Epithelial cell of proximal tubule (primary cell): ENCODE results near the gene GRM7. TPM values are rescaled to one million over a fixed set of nuclear protein-coding genes. Genes with fewer than 3 reads are reported as not detected.

ENCODE experiments used
- DNase-seq: peaks from one replicate; pipeline ENCODE4 v3.0.0-alpha.2; 2011; ENCODE audit warnings: low read depth
- H3K4me3 ChIP-seq: 2 replicates; pipeline ENCODE4 v1.5.1; 2011; ENCODE audit warnings: low read depth, mild to moderate bottlenecking, low read length
- CTCF ChIP-seq: conservative IDR thresholded peaks from 2 replicates; pipeline ENCODE4 v1.5.1; 2012; ENCODE audit warnings: low read depth, mild to moderate bottlenecking, low read length
- total RNA-seq: library from RNA; depleted of rRNA; stranded (reverse); fragments of >200 nt; gene quantifications from 2 replicates; pipeline ENCODE4 v1.2.3, GENCODE V29; 2015

GRM7 gene
- total RNA-seq, 1 donor from 2014 or later = not detected

- no peak for TF ChIP-seq CTCF
- no peak overlapping the region for H3K4me3 ChIP-seq
- no peak for DNase-seq
Measured at GRCh38 chr3:7207928-7208327, 347.0 kb downstream of the GRM7 start.

GRCh38 chr3:7209098-7209497 is 348.2 kb downstream of the GRM7 start:
- TF ChIP-seq CTCF = no peak
- DNase-seq = no peak
- no peak overlapping the region for H3K4me3 ChIP-seq

- TF ChIP-seq CTCF = no peak
- DNase-seq = no peak
- no peak overlapping the region for H3K4me3 ChIP-seq
Measured at GRCh38 chr3:7211740-7212139, 350.8 kb downstream of the GRM7 start.

GRCh38 chr3:7215706-7216105 is 354.8 kb downstream of the GRM7 start:
- DNase-seq = no peak
- no peak for TF ChIP-seq CTCF
- H3K4me3 ChIP-seq = no peak overlapping the region

GRCh38 chr3:7226393-7226792 is 365.5 kb downstream of the GRM7 start:
- TF ChIP-seq CTCF = no peak
- DNase-seq = no peak
- H3K4me3 ChIP-seq = no peak overlapping the region

GRCh38 chr3:7238565-7239295 is 377.8 kb downstream of the GRM7 start:
- no peak for DNase-seq
- no peak for TF ChIP-seq CTCF
- no peak overlapping the region for H3K4me3 ChIP-seq
